Hepatocyte (in vitro differentiated cells): ENCODE data around the gene C1QB. TPM values are rescaled to one million over a fixed set of nuclear protein-coding genes. Genes with fewer than 3 reads are reported as not detected.

Experiments used
- DNase-seq: peaks from one replicate; pipeline ENCODE4 v3.0.0-alpha.2; 2016; ENCODE audit warnings: low spot score
- H2AFZ ChIP-seq: fragments of 200-600 bp; sonication (generic); 2 replicates; pipeline ENCODE4 v1.6.0; 2016; ENCODE audit warnings: antibody characterized with exemption, mild to moderate bottlenecking
- H3K27ac ChIP-seq: fragments of 200-600 bp; sonication (generic); 2 replicates; pipeline ENCODE4 v1.5.1; 2016; ENCODE audit warnings: mild to moderate bottlenecking
- H3K27me3 ChIP-seq: fragments of 200-600 bp; sonication (generic); 2 replicates; pipeline ENCODE4 v1.6.1; 2016
- H3K36me3 ChIP-seq: fragments of 200-600 bp; sonication (generic); replicated peaks from 2 replicates; pipeline ENCODE4 v1.5.1; 2016; ENCODE audit warnings: low read depth; ENCODE audit not compliant: insufficient read depth
- H3K4me1 ChIP-seq: fragments of 200-600 bp; sonication (generic); 2 replicates; pipeline ENCODE4 v1.5.1; 2016; ENCODE audit warnings: mild to moderate bottlenecking, moderate library complexity; ENCODE audit not compliant: insufficient read depth
- H3K4me2 ChIP-seq: fragments of 200-600 bp; sonication (generic); 2 replicates; pipeline ENCODE4 v1.6.0; 2016
- H3K4me3 ChIP-seq: fragments of 200-600 bp; sonication (generic); 2 replicates; pipeline ENCODE4 v1.5.1; 2016; ENCODE audit warnings: mild to moderate bottlenecking
- H3K79me2 ChIP-seq: fragments of 200-600 bp; sonication (generic); 2 replicates; pipeline ENCODE4 v1.6.0; 2017; ENCODE audit warnings: mild to moderate bottlenecking
- H3K9me2 ChIP-seq: fragments of 200-600 bp; sonication (generic); replicated peaks from 2 replicates; pipeline ENCODE4 v1.6.0; 2017; ENCODE audit warnings: mild to moderate bottlenecking; ENCODE audit not compliant: insufficient read depth
- H3K9me3 ChIP-seq: fragments of 200-600 bp; sonication (generic); 2 replicates; pipeline ENCODE4 v1.5.1; 2016; ENCODE audit warnings: low read depth, mild to moderate bottlenecking
- H4K20me1 ChIP-seq: fragments of 200-600 bp; sonication (generic); 2 replicates; pipeline ENCODE4 v1.6.0; 2016; ENCODE audit warnings: mild to moderate bottlenecking; ENCODE audit not compliant: insufficient read depth, poor library complexity, severe bottlenecking
- CTCF ChIP-seq: fragments of 200-600 bp; sonication (generic); IDR thresholded peaks from 2 replicates; pipeline ENCODE4 v1.5.1; 2016; ENCODE audit warnings: antibody characterized with exemption, mild to moderate bottlenecking; ENCODE audit not compliant: poor library complexity
- EZH2 ChIP-seq: fragments of 200-600 bp; sonication (generic); IDR thresholded peaks from 2 replicates; pipeline ENCODE4 v1.6.1; 2016; ENCODE audit warnings: antibody characterized with exemption, mild to moderate bottlenecking, borderline replicate concordance
- EZH2phosphoT487 ChIP-seq: fragments of 200-600 bp; sonication (generic); IDR thresholded peaks from one replicate; pipeline ENCODE4 v1.6.1; 2018; ENCODE audit warnings: antibody characterized with exemption, mild to moderate bottlenecking, low read depth, moderate library complexity; ENCODE audit not compliant: unreplicated experiment, severe bottlenecking
- WGBS: methylation state at CpG from one replicate; pipeline ENCODE4 v1.1.6; 2016; ENCODE audit warnings: low lambda C conversion rate; ENCODE audit errors: missing lambda C conversion rate; 5-methylcytosine and 5-hydroxymethylcytosine counted together
- polyA plus RNA-seq: library from polyadenylated mRNA; unstranded; fragments of >200 nt; fragmentation: Nextera tagmentation; extraction: Ambion mirVana; gene quantifications from 2 replicates; pipeline ENCODE4 v1.2.1, GENCODE V29; 2016
- total RNA-seq: library from RNA; depleted of rRNA; stranded (reverse); fragments of >200 nt; gene quantifications from 2 replicates; pipeline ENCODE4 v1.2.3, GENCODE V29; 2014

Gene C1QB
- total and polyA plus RNA-seq, 2 experiments from 2014 or later: 10.3 to 11.9 TPM

GRCh38 chr1:22685591-22686059, 32.6 kb downstream of the C1QB start:
- no peaks in the 10 kb centered on the region for H3K79me2 ChIP-seq
- 35% methylated on average over 10 of the region's 10 CpGs for WGBS
- H3K9me3 ChIP-seq: no peaks in the 10 kb centered on the region
- no peaks in the 10 kb centered on the region for H3K27me3 ChIP-seq
- DNase-seq: no peak
- H3K4me2 ChIP-seq: peak overlapping the region; percentile 48
- H3K36me3 ChIP-seq: no peaks in the 10 kb centered on the region
- no peaks in the 10 kb centered on the region for H3K9me2 ChIP-seq
- H3K27ac ChIP-seq: no peak overlapping the region
- no peaks in the 10 kb centered on the region for H4K20me1 ChIP-seq
- peaks cover 6% of the 10 kb centered on the region for H3K4me1 ChIP-seq
- H3K4me3 ChIP-seq: no peak overlapping the region
- H2AFZ ChIP-seq: no peak overlapping the region
- no peak for TF ChIP-seq EZH2

DNA sequence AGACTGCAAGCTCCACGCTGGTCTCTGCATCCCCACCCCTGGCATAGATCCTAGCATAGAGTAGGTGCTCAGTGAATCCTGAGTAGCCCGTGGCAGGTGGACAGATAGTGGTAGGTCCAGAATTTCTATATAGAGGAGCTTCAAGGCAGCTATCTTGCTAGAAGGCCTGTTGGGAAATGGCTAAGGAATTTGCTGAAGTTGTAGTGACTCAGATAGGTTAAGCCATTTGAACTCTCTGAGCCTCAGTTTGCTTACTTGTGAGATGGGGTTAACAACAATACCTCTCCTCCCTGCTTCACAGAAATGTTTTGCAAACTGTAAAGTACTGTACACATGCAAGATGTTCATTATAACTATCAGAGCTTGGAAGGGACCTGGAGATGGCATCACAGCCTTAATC, 34.2 kb downstream of the C1QB start:
- no peaks in the 10 kb centered on the region for H3K36me3 ChIP-seq
- no peak overlapping the region for H3K4me2 ChIP-seq
- no peak for TF ChIP-seq CTCF
- TF ChIP-seq EZH2phosphoT487: no peak
- TF ChIP-seq EZH2: no peak
- H3K9me3 ChIP-seq: no peaks in the 10 kb centered on the region
- no peak overlapping the region for H3K27ac ChIP-seq
- no peak overlapping the region for H3K4me3 ChIP-seq
- no peak overlapping the region for H2AFZ ChIP-seq
- no peak for DNase-seq
- peaks cover 6% of the 10 kb centered on the region for H3K4me1 ChIP-seq
- no peaks in the 10 kb centered on the region for H3K9me2 ChIP-seq
- no peaks in the 10 kb centered on the region for H3K27me3 ChIP-seq
- 91% methylated on average over 2 of the region's 2 CpGs for WGBS
- H3K79me2 ChIP-seq: no peaks in the 10 kb centered on the region
- H4K20me1 ChIP-seq: no peaks in the 10 kb centered on the region

DNA sequence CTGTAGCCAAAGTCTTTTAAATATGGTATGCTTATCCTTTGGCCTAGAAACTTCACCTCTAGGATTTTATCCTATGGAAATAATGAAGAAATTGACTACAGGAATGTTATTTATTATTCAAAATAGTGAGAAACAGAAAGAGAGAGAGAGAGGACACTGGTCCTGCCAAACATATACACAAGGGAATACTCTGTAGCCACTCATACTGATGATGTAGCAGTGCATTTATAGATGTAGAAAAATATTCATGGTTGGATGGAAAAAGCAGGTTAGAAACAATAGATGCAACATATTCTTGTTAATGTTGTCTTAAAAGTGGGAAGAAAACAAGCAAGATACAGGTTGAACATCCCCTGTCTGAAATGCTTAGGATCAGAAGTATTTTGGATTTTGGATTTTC, 35.4 kb downstream of the C1QB start:
- DNase-seq: no peak
- Histone ChIP-seq H2AFZ (no peak overlapping the region), H3K36me3 (no peaks in the 10 kb centered on the region), H3K4me2 (no peak overlapping the region), H3K27me3 (no peaks in the 10 kb centered on the region), H3K9me2 (no peaks in the 10 kb centered on the region), H3K27ac (no peak overlapping the region), H4K20me1 (no peaks in the 10 kb centered on the region), H3K9me3 (no peaks in the 10 kb centered on the region), H3K4me3 (no peak overlapping the region), H3K4me1 (peaks cover 6% of the 10 kb centered on the region), H3K79me2 (no peaks in the 10 kb centered on the region)
- TF ChIP-seq CTCF (no peak), EZH2 (no peak), EZH2phosphoT487 (no peak)

GRCh38 chr1:22689505-22689904, 36.5 kb downstream of the C1QB start:
- TF ChIP-seq EZH2: no peak
- TF ChIP-seq CTCF: no peak
- no peak for TF ChIP-seq EZH2phosphoT487
- H3K36me3 ChIP-seq: no peaks in the 10 kb centered on the region
- H2AFZ ChIP-seq: no peak overlapping the region

More at GRCh38 chr1:22689505-22689904, 36.5 kb downstream of the C1QB start:
- Histone ChIP-seq H3K9me3 (no peaks in the 10 kb centered on the region), H3K27ac (peak overlapping the region; percentile 84), H3K4me2 (no peak overlapping the region), H3K4me1 (peaks cover 6% of the 10 kb centered on the region), H3K27me3 (no peaks in the 10 kb centered on the region), H3K79me2 (no peaks in the 10 kb centered on the region), H3K9me2 (no peaks in the 10 kb centered on the region), H4K20me1 (no peaks in the 10 kb centered on the region), H3K4me3 (no peak overlapping the region)
- WGBS: 68% methylated on average over 11 of the region's 11 CpGs
- peak; percentile 73 for DNase-seq
